Activated CD8-positive, alpha-beta memory T cell treated with anti-CD3 and anti-CD28 coated beads for 24 hours (primary cell): ENCODE measurements around the gene AUTS2.
"Not testable (repeated sequence)": the region's sequence is repeated elsewhere in the genome, so short reads cannot be mapped to it uniquely, and the experiment has no call there.

Experiments
- DNase-seq: peaks from one replicate; pipeline ENCODE4 v3.0.0-alpha.2; 2020

AUTS2 gene

DNA sequence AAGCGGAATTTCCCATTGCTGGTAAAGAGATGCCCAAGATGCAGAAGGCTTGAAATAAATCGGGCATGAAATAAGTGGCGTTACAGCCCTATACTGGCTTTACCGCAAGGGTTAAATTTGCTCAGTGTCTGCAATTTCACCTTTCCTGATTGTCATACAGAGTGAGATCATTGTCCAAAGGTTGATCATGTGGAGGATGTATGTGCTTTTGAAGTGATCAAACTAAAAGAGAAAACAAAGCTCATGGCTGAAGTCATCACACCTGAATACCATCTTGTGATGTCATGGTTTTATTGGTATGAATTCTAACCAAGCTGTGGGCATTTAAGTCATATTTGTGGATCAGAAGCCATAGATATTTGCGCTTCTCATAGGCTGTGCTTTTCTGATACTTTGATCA, 635.5 kb downstream of the AUTS2 start:
- no peak for DNase-seq

GRCh38 chr7:70237256-70237655, 639.0 kb downstream of the AUTS2 start:
- DNase-seq = no peak

GRCh38 chr7:70237831-70238575, 639.7 kb downstream of the AUTS2 start:
- DNase-seq = no peak

- DNase-seq = no peak
Measured at GRCh38 chr7:70239918-70240317, 641.6 kb downstream of the AUTS2 start.

- DNase-seq = no peak
Measured at GRCh38 chr7:70240873-70241272, 642.6 kb downstream of the AUTS2 start.

DNA sequence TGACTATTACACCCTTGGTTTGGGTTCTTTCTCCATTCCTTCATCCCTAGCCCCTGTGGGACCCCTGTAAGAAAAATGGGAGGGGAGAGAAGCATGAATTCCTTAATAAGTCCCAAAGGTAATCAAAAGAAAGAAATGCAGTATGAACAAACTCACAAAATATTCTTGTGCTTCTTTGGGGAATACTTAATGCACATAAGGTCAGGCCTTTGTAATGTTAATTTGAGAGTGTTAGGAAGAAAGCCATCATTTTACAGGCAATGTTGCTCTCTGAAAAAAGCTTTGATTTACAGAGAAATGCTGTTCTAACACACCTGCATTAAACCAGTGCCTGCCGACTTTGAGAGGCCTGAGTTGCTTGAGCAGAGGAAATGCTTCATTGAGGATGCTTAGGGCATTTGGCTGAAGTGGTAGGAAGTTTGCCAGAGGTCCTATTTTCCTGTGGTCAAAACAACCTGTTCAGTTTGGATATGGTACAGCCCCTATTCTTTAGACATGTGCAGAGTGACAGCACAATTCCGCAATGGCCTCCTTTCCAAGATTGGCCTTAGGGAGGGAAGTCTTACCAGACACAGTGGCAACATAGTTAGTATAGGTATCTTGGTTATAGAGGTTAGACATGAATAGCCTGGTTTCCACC, 643.4 kb downstream of the AUTS2 start:
- no peak for DNase-seq

- DNase-seq = no peak
Measured at GRCh38 chr7:70242826-70243225, 644.6 kb downstream of the AUTS2 start.

- DNase-seq = no peak
Measured at GRCh38 chr7:70243443-70243842, 645.2 kb downstream of the AUTS2 start.

DNA sequence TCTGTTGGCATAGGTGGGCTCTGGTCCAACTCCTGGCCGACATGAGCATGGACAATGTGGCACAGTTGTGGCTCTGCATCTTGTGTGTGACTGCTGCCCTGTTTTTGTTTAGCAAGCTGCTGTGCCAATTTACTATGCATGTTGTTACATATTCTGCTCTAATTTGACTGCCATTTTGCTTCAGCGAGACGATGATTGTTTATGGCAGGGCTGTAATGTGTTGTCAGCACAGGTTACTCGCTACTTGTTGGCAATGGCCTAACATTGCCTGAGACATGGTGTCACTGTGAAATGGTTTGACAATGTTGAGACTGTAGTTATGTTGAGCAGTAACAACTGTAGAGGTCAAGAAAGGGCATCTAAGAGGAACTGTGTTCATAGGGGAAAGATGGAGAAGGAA, 659.6 kb downstream of the AUTS2 start:
- DNase-seq = no peak

DNA sequence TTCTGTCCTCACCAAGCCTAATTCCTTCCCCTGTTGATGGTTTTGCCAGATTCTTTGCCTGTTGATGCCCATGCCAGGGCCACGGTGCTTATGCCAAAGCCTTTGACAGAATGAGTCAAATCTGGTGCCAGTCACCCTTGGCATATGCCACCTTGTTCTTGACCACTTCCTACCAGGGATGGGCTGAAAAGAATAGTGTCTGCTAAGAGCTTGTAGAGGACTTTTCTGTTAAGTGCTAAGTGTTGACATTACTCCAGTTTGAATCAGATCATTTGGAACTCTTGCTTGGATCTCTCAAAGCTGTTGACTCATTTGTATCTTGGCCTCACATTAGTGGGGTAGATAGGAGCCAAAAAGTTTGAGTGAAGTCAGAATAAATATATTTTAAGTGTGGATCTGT, 661.2 kb downstream of the AUTS2 start:
- DNase-seq = no peak

GRCh38 chr7:70263471-70264255, 665.4 kb downstream of the AUTS2 start:
- DNase-seq = no peak

DNA sequence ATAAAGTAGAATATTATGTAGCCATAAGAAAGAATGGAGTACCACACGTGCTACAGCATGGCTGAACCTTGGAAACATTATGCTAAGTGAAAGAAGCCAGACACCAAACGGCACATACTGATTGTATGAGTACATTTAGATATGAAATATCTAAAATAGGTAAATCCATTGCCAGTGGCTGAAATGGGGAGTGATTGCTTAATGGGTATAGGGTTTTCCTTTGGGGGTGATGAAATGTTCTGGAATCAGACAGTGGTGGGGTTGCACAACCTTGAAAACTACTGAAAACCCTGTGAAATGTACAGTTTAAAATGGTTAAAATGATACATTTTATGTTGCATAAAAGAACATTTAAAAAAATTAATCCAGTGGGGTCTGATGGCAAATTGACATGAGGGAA, 667.9 kb downstream of the AUTS2 start:
- DNase-seq = no peak

GRCh38 chr7:70267381-70268120, 669.3 kb downstream of the AUTS2 start:
- DNase-seq = no peak

GRCh38 chr7:70268179-70268578, 669.9 kb downstream of the AUTS2 start:
- DNase-seq = no peak

GRCh38 chr7:70270149-70270548, 671.9 kb downstream of the AUTS2 start:
- DNase-seq = no peak

GRCh38 chr7:70271617-70272081, 673.4 kb downstream of the AUTS2 start:
- DNase-seq = no peak

- not testable (repeated sequence) for DNase-seq
Measured at GRCh38 chr7:70275570-70275969, 677.3 kb downstream of the AUTS2 start.

GRCh38 chr7:70285187-70285586, 686.9 kb downstream of the AUTS2 start:
- no peak for DNase-seq

- DNase-seq = no peak
Measured at GRCh38 chr7:70285854-70286253, 687.6 kb downstream of the AUTS2 start.

- no peak for DNase-seq
Measured at GRCh38 chr7:70288781-70289456, 690.6 kb downstream of the AUTS2 start.

DNA sequence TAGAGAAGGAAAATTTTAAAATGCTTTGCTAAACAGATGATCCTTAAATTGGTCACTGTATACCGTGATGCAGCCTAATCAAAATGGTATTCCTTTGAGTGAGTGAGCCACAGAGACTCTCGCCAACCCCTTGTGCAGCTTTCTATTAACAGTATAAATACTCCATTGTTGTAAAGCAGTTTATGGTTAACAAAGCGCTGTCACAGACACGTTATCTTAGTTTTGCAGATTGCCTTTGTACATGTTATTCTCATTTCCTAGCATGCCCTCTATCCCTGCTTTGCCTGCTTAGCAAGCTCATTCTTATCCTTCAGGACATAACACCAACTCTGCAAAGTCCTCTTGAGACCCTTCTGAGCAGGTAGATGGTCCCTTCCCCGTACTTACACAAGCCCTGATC, 694.4 kb downstream of the AUTS2 start:
- no peak for DNase-seq

- no peak for DNase-seq
Measured at GRCh38 chr7:70294211-70294911, 696.1 kb downstream of the AUTS2 start.
